K562 (cell line): ENCODE data around the gene PIP4K2C. TPM values are rescaled to one million over a fixed set of nuclear protein-coding genes. Genes with fewer than 3 reads are reported as not detected.

Experiments
- BCOR ChIP-seq: fragments of 450-650 bp; IDR thresholded peaks from 2 replicates; pipeline ENCODE4 v1.6.1; 2016
- CHCHD3 ChIP-seq: fragments of 250-450 bp; sonication (Bioruptor Pico); IDR thresholded peaks from 2 replicates; pipeline ENCODE4 v2.1.2; 2022; ENCODE audit warnings: mild to moderate bottlenecking
- CREM ChIP-seq: IDR thresholded peaks from 2 replicates; pipeline ENCODE4 v1.6.1; 2014; ENCODE audit warnings: antibody characterized with exemption, low read depth
- EGR1 ChIP-seq: fragments of 450-650 bp; conservative IDR thresholded peaks from 2 replicates; pipeline ENCODE4 v1.6.1; 2017; ENCODE audit warnings: mild to moderate bottlenecking
- FIP1L1 ChIP-seq: fragments of 200-400 bp; formaldehyde crosslinking; IDR thresholded peaks from 2 replicates; pipeline ENCODE4 v1.6.1; 2018; ENCODE audit warnings: mild to moderate bottlenecking, low read depth, low read length; ENCODE audit not compliant: poor library complexity, severe bottlenecking
- FOXA3 ChIP-seq, 2 experiments: fragments of 450-650 bp in 1 of 2; sonication (generic) in 1 of 2; formaldehyde crosslinking; IDR thresholded peaks in 1 of 2; conservative IDR thresholded peaks in 1 of 2; 2 replicates each; pipeline versions ENCODE4 v1.4.0 to v1.8.0; 2020 to 2022; ENCODE audit warnings: mild to moderate bottlenecking in 2 of 2, missing genetic modification reagents in 1 of 2
- HIVEP1 ChIP-seq: fragments of 250-450 bp; sonication (Bioruptor Pico); IDR thresholded peaks from 2 replicates; pipeline ENCODE4 v1.4.0; 2020; ENCODE audit warnings: mild to moderate bottlenecking
- HNRNPK ChIP-seq: fragments of 200-400 bp; formaldehyde crosslinking; IDR thresholded peaks from one replicate; pipeline ENCODE4 v1.6.1; 2018; ENCODE audit warnings: mild to moderate bottlenecking, low read depth, low read length; ENCODE audit not compliant: poor library complexity, severe bottlenecking
- LCOR ChIP-seq: sonication (generic); formaldehyde crosslinking; IDR thresholded peaks from 2 replicates; pipeline ENCODE4 v1.8.0; 2022; ENCODE audit warnings: mild to moderate bottlenecking, missing genetic modification reagents
- MED1 ChIP-seq: sonication (generic); formaldehyde crosslinking; IDR thresholded peaks from 2 replicates; pipeline ENCODE4 v1.8.1; 2023; ENCODE audit warnings: missing genetic modification reagents, borderline replicate concordance
- NFIX ChIP-seq: fragments of 250-450 bp; sonication (Bioruptor Pico); IDR thresholded peaks from 2 replicates; pipeline ENCODE4 v1.4.0; 2020; ENCODE audit warnings: low read depth, mild to moderate bottlenecking, moderate library complexity
- NRF1 ChIP-seq, 2 experiments: fragments of 450-650 bp; IDR thresholded peaks in 1 of 2; conservative IDR thresholded peaks in 1 of 2; 2 replicates each; pipeline ENCODE4 v1.6.1; 2014; ENCODE audit warnings: mild to moderate bottlenecking in 2 of 2
- SAFB ChIP-seq: fragments of 200-400 bp; formaldehyde crosslinking; IDR thresholded peaks from 2 replicates; pipeline ENCODE4 v1.6.1; 2017; ENCODE audit warnings: low read depth, low read length, borderline replicate concordance
- SNIP1 ChIP-seq: fragments of 450-650 bp; IDR thresholded peaks from 2 replicates; pipeline ENCODE4 v1.7.1; 2017; ENCODE audit warnings: low read depth, mild to moderate bottlenecking
- SNRNP70 ChIP-seq: fragments of 200-400 bp; formaldehyde crosslinking; optimal IDR thresholded peaks from 2 replicates; pipeline ENCODE3; 2017; ENCODE audit warnings: low read depth, low read length
- SP1 ChIP-seq: sonication (generic); formaldehyde crosslinking; IDR thresholded peaks from 2 replicates; pipeline ENCODE4 v1.8.1; 2022; ENCODE audit warnings: mild to moderate bottlenecking, missing genetic modification reagents
- TEAD2 ChIP-seq: fragments of 450-650 bp; IDR thresholded peaks from 2 replicates; pipeline ENCODE4 v1.6.1; 2016; ENCODE audit warnings: missing genetic modification characterization, control low read depth, missing compliant biosample characterization
- ZBED1 ChIP-seq: IDR thresholded peaks from 2 replicates; pipeline ENCODE4 v1.6.1; 2014
- ZBTB8A ChIP-seq: fragments of 450-650 bp; IDR thresholded peaks from 2 replicates; pipeline ENCODE4 v1.6.1; 2018; ENCODE audit warnings: mild to moderate bottlenecking, moderate library complexity; ENCODE audit not compliant: partially characterized antibody
- ZNF143 ChIP-seq: sonication (generic); formaldehyde crosslinking; IDR thresholded peaks from 2 replicates; pipeline ENCODE4 v1.9.0; 2022; ENCODE audit warnings: mild to moderate bottlenecking, missing genetic modification reagents
- ZNF589 ChIP-seq: fragments of 200-800 bp; sonication (Bioruptor generic); IDR thresholded peaks from 2 replicates; pipeline ENCODE4 v1.6.1; 2016; ENCODE audit warnings: low read depth, missing genetic modification characterization, missing compliant biosample characterization
- polyA plus RNA-seq, 8 experiments: library from polyadenylated mRNA; depleted of rRNA in 4 of 8; stranded (reverse) in 5 of 8; unstranded in 3 of 8; fragments of >200 nt; fragmentation: Nextera tagmentation in 2 of 8; fragmentation: Illumina TruSeq in 1 of 8; extraction: Ambion mirVana in 2 of 8; extraction: Trizol in 1 of 8; gene quantifications; 2 replicates each; pipeline versions ENCODE4 v1.2.1 to v1.2.3, GENCODE V29; 2011 to 2014; ENCODE audit warnings: inconsistent platforms in 1 of 8, missing spikeins in 1 of 8
- total RNA-seq, 7 experiments: library from RNA; depleted of rRNA in 6 of 7; stranded (reverse); fragments of >200 nt in 6 of 7; fragmentation: Illumina TruSeq in 2 of 7; extraction: Trizol in 2 of 7; gene quantifications; 2 replicates each; pipeline versions ENCODE4 v1.2.1 to v1.2.3, GENCODE V29; 2011 to 2021; ENCODE audit warnings: low replicate concordance in 1 of 7
- TF ChIP-seq, protein P1 (sequence below): sonication (generic); formaldehyde crosslinking; IDR thresholded peaks from 2 replicates; pipeline ENCODE4 v1.8.1; 2022; ENCODE audit warnings: missing genetic modification reagents
- TF ChIP-seq, protein P2 (sequence below): IDR thresholded peaks from 2 replicates; pipeline ENCODE4 v1.6.1; 2016; ENCODE audit warnings: missing genetic modification characterization, missing compliant biosample characterization
- TF ChIP-seq, protein P3 (sequence below): fragments of 450-650 bp; formaldehyde crosslinking; IDR thresholded peaks from 2 replicates; pipeline ENCODE4 v1.4.0; 2022; ENCODE audit warnings: missing genetic modification characterization

Gene PIP4K2C
- total and polyA plus RNA-seq, 9 of the 15 experiments (the other 6 are each of a cell fraction or from before 2014, with no cell fraction given): 9.0 to 41.4 (median 18.3) TPM

DNA sequence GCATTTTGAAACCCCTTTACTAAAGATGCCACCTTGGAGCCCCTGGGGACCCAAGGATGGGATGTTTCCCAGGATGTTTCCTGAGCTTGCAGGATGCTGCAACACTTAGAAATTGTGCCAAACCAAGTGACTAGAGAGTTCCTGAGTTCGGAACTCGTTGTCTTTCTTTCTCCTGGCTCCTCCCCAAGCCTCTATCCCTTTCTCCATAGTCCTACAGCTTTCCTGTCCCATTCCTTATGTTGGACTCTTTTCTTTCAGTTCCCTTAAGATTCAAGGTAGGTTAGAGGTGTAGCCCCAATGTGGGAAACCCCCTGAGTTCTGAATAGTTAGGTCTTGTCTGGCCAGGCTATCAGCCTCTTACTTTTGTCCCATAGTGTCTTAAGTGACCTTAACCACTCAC lies 42.5 kb upstream of the PIP4K2C start (continued):
- TF ChIP-seq SNRNP70 (no peak), BCOR (no peak), ZBED1 (no peak), HIVEP1 (CRISPR knock-in tag) (no peak), EGR1 (no peak), ZNF143 (CRISPR knock-in tag) (no peak), CHCHD3 (CRISPR knock-in tag) (no peak), TEAD2 (tag) (no peak), FIP1L1 (no peak), SAFB (no peak), SNIP1 (no peak), CREM (no peak), FOXA3 (CRISPR knock-in tag; conservative IDR thresholded peaks at IDR 0.05 in 1 of 2, IDR thresholded peaks at IDR 0.05 in 1 of 2) (no peak), NFIX (no peak), SP1 (CRISPR knock-in tag) (no peak), MED1 (CRISPR knock-in tag) (no peak), ZNF589 (peak; percentile 54; the same call in 1 of the 2 replicates), LCOR (CRISPR knock-in tag) (no peak), NRF1 (conservative IDR thresholded peaks at IDR 0.05 in 1 of 2, IDR thresholded peaks at IDR 0.05 in 1 of 2) (no peak), HNRNPK (no peak), ZBTB8A (no peak)
- TF ChIP-seq, protein P1, sequence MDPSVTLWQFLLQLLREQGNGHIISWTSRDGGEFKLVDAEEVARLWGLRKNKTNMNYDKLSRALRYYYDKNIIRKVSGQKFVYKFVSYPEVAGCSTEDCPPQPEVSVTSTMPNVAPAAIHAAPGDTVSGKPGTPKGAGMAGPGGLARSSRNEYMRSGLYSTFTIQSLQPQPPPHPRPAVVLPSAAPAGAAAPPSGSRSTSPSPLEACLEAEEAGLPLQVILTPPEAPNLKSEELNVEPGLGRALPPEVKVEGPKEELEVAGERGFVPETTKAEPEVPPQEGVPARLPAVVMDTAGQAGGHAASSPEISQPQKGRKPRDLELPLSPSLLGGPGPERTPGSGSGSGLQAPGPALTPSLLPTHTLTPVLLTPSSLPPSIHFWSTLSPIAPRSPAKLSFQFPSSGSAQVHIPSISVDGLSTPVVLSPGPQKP: no peak
- TF ChIP-seq, protein P2, sequence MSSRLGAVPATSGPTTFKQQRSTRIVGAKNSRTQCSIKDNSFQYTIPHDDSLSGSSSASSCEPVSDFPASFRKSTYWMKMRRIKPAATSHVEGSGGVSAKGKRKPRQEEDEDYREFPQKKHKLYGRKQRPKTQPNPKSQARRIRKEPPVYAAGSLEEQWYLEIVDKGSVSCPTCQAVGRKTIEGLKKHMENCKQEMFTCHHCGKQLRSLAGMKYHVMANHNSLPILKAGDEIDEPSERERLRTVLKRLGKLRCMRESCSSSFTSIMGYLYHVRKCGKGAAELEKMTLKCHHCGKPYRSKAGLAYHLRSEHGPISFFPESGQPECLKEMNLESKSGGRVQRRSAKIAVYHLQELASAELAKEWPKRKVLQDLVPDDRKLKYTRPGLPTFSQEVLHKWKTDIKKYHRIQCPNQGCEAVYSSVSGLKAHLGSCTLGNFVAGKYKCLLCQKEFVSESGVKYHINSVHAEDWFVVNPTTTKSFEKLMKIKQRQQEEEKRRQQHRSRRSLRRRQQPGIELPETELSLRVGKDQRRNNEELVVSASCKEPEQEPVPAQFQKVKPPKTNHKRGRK (tag): no peak
- TF ChIP-seq, protein P3, sequence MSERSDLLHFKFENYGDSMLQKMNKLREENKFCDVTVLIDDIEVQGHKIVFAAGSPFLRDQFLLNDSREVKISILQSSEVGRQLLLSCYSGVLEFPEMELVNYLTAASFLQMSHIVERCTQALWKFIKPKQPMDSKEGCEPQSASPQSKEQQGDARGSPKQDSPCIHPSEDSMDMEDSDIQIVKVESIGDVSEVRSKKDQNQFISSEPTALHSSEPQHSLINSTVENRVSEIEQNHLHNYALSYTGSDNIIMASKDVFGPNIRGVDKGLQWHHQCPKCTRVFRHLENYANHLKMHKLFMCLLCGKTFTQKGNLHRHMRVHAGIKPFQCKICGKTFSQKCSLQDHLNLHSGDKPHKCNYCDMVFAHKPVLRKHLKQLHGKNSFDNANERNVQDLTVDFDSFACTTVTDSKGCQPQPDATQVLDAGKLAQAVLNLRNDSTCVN (CRISPR knock-in tag): no peak
